Coronary artery (tissue), 2 donors: ENCODE measurements around the gene MOB3B.

Experiments used
- DNase-seq: peaks from one replicate; pipeline ENCODE4 v3.0.0-alpha.2; 2017; ENCODE audit warnings: low spot score
- H3K27ac ChIP-seq, 2 donors: fragments of 200-600 bp; sonication (generic); one replicate each; pipeline ENCODE4 v1.5.1; 2016 to 2019
- H3K4me3 ChIP-seq: fragments of 200-600 bp; sonication (generic); 2 replicates; pipeline ENCODE4 v1.5.1; 2016; ENCODE audit warnings: mild to moderate bottlenecking, moderate library complexity
- TF ChIP-seq, protein P1 (sequence below): fragments of 200-600 bp; sonication (generic); IDR thresholded peaks from one replicate; pipeline ENCODE4 v1.5.1; 2019; ENCODE audit warnings: antibody characterized with exemption

Gene MOB3B

DNA sequence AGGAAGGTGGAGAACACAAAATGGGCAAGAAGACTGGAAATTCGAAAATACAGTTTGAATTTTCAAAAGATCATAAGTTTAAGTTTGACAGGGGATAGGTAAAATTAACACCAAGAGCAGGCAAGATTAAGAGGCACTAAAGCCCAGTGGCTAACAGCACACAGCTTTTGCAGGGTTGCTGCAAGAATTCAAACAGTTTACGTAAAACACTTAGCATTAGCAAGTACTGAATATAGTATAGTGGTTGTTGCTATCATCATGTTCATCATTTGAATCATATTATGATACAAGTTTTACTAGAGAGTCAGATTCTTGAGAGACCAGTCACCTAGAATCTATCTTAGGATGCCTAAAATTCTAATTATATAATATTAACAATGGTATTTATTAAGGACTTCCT is 66.8 kb downstream of the MOB3B start:
- no peak for DNase-seq
- Histone ChIP-seq H3K4me3 (no peak overlapping the region), H3K27ac (no peak overlapping the region)
- TF ChIP-seq, protein P1, sequence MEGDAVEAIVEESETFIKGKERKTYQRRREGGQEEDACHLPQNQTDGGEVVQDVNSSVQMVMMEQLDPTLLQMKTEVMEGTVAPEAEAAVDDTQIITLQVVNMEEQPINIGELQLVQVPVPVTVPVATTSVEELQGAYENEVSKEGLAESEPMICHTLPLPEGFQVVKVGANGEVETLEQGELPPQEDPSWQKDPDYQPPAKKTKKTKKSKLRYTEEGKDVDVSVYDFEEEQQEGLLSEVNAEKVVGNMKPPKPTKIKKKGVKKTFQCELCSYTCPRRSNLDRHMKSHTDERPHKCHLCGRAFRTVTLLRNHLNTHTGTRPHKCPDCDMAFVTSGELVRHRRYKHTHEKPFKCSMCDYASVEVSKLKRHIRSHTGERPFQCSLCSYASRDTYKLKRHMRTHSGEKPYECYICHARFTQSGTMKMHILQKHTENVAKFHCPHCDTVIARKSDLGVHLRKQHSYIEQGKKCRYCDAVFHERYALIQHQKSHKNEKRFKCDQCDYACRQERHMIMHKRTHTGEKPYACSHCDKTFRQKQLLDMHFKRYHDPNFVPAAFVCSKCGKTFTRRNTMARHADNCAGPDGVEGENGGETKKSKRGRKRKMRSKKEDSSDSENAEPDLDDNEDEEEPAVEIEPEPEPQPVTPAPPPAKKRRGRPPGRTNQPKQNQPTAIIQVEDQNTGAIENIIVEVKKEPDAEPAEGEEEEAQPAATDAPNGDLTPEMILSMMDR = no peak

DNA sequence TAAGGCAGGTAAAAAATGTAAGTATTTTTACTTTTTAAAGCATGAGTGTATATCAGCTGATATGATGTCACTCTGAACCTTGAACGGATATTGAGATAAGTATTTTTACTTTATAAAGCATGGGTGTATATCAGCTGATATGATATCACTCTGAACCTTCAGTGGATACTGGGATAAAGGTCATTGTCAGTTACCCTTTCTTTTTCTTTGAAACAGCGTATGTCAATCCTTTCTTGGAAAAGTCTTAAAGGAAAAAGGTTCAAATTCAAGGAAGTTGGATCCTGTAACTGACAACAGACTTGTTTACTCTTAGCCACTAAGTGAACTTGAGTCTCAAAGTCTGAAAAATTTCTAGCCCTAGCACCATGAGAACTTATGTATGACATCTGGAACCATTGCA is 67.2 kb downstream of the MOB3B start:
- TF ChIP-seq, protein P1 = no peak
- no peak for DNase-seq
- Histone ChIP-seq H3K4me3 (no peak overlapping the region), H3K27ac (no peak overlapping the region)

- TF ChIP-seq, protein P1 = no peak
- H3K4me3 ChIP-seq = no peak overlapping the region
- peak overlapping the region in 1 of 2 donors; percentile 62 for H3K27ac ChIP-seq
- no peak for DNase-seq
Observed at GRCh38 chr9:27460226-27461023, 69.2 kb downstream of the MOB3B start.

DNA sequence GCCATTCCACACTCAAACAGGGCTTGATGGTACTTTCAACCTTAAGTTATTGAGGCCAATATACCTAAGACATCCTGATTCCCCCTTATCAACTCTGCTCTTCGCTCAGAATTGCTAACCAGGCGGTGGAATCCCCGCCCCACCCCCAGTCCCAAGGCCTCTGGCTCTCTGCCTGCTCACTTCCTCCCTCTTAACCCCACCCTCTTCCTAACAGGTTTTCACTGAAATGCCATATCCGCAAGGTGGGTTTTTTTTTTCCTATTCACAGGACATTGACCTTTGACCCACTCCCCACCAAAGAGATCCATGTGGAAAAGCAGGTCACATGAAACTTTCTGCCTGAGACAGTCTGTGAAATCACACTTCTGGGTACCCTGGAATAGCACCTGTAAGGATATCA is 72.2 kb downstream of the MOB3B start:
- Histone ChIP-seq H3K4me3 (no peak overlapping the region), H3K27ac (no peak overlapping the region)
- no peak for DNase-seq
- TF ChIP-seq, protein P1 = no peak

GRCh38 chr9:27453860-27454553 is 75.6 kb downstream of the MOB3B start:
- no peak overlapping the region for H3K27ac ChIP-seq
- TF ChIP-seq, protein P1 = no peak
- no peak overlapping the region for H3K4me3 ChIP-seq
- DNase-seq = no peak

- no peak for DNase-seq
- TF ChIP-seq, protein P1 = no peak
- Histone ChIP-seq H3K27ac (no peak overlapping the region), H3K4me3 (no peak overlapping the region)
Observed at GRCh38 chr9:27451207-27451797, 78.3 kb downstream of the MOB3B start.
